Measurements from ENCODE around the gene INPP5B. TPM values are rescaled to one million over a fixed set of nuclear protein-coding genes. Genes with fewer than 3 reads are reported as not detected.
A peak's percentile ranks its signal among the peaks of the same experiment; 100 is the strongest.

INPP5B gene
- total and polyA plus RNA-seq, 2 of the 13 experiments (the other 11 are each of a cell fraction or from before 2014, with no cell fraction given), result 9.0 to 9.8 TPM

GRCh38 chr1:37859507-37860345, 87.1 kb downstream of the INPP5B start, which contains the start of gene MTF1 (continued):
- no peak for TF ChIP-seq TRAFD1 (CRISPR knock-in tag; IDR thresholded peaks at IDR 0.05; ENCODE audit: borderline replicate concordance)
- TF ChIP-seq ARNTL (CRISPR knock-in tag; IDR thresholded peaks at IDR 0.05), result no peak
- TF ChIP-seq, protein P1, sequence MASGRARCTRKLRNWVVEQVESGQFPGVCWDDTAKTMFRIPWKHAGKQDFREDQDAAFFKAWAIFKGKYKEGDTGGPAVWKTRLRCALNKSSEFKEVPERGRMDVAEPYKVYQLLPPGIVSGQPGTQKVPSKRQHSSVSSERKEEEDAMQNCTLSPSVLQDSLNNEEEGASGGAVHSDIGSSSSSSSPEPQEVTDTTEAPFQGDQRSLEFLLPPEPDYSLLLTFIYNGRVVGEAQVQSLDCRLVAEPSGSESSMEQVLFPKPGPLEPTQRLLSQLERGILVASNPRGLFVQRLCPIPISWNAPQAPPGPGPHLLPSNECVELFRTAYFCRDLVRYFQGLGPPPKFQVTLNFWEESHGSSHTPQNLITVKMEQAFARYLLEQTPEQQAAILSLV (CRISPR knock-in tag; IDR thresholded peaks at IDR 0.05; ENCODE audit: borderline replicate concordance), result peak; percentile 60; the same call in 1 of the 2 replicates
- TF ChIP-seq PHF20 (CRISPR knock-in tag; IDR thresholded peaks at IDR 0.05), result peak; percentile 87
- TF ChIP-seq NFE2L1 (CRISPR knock-in tag; IDR thresholded peaks at IDR 0.05; ENCODE audit: borderline replicate concordance), result no peak
- TF ChIP-seq NFYB (CRISPR knock-in tag; IDR thresholded peaks at IDR 0.05), result peak; percentile 94
- peak; percentile 40; the same call in 1 of the 2 replicates for TF ChIP-seq ZNF121 (CRISPR knock-in tag; IDR thresholded peaks at IDR 0.05)
- no peak for TF ChIP-seq ZBTB34 (CRISPR knock-in tag; IDR thresholded peaks at IDR 0.05)
- no peak for TF ChIP-seq ZFP62 (CRISPR knock-in tag; IDR thresholded peaks at IDR 0.05)
- TF ChIP-seq ZEB1 (IDR thresholded peaks at IDR 0.05; ENCODE audit: insufficient replicate concordance, low read depth), result no peak
- no peak for TF ChIP-seq ATF6 (CRISPR knock-in tag; conservative IDR thresholded peaks at IDR 0.05)
- peak; percentile 86 for TF ChIP-seq PHF8 (CRISPR knock-in tag; IDR thresholded peaks at IDR 0.05)
- peak; percentile 12; the same call in 1 of the 2 replicates for TF ChIP-seq FOSL2 (CRISPR knock-in tag; IDR thresholded peaks at IDR 0.05)
- no peak for TF ChIP-seq IKZF1 (IDR thresholded peaks at IDR 0.05)
- peak; percentile 25 for TF ChIP-seq ZNF616 (CRISPR knock-in tag; IDR thresholded peaks at IDR 0.05; ENCODE audit: low read depth)
- TF ChIP-seq SMAD9 (CRISPR knock-in tag; IDR thresholded peaks at IDR 0.05), result no peak
- TF ChIP-seq NR2F1 (CRISPR knock-in tag; IDR thresholded peaks at IDR 0.05), result no peak
- TF ChIP-seq KMT2B (CRISPR knock-in tag; IDR thresholded peaks at IDR 0.05), result peak; percentile 88
- TF ChIP-seq SUZ12 (IDR thresholded peaks at IDR 0.05; ENCODE audit: low read depth, low read length), result no peak
- no peak for TF ChIP-seq HNF4A (CRISPR knock-in tag; IDR thresholded peaks at IDR 0.05)
- TF ChIP-seq FLYWCH1 (CRISPR knock-in tag; IDR thresholded peaks at IDR 0.05), result 0 out of 2 replicates have a peak, but pooled peaks have one; percentile 9
